Vagina (tissue), 2 donors: Measurements from ENCODE around the gene REV3L.

ENCODE experiments used
- POLR2A ChIP-seq, 2 donors: fragments of 450-650 bp; IDR thresholded peaks; one replicate each; pipeline ENCODE4 v1.6.1; 2017; ENCODE audit warnings: antibody characterized with exemption in 2 of 2, mild to moderate bottlenecking in 2 of 2, moderate library complexity in 2 of 2
- POLR2AphosphoS5 ChIP-seq, 2 donors: sonication (generic); formaldehyde crosslinking; IDR thresholded peaks; one replicate each; pipeline ENCODE4 v1.9.0; 2017; ENCODE audit warnings: antibody characterized with exemption in 2 of 2, mild to moderate bottlenecking in 2 of 2, low read depth in 1 of 2; ENCODE audit not compliant: insufficient read depth in 1 of 2
- TF ChIP-seq, protein P1 (sequence below), 3 experiments: fragments of 450-650 bp in 2 of 3; fragments of 200-600 bp in 1 of 3; sonication (generic) in 1 of 3; IDR thresholded peaks; one replicate each; pipeline ENCODE4 v1.5.1; 2017 to 2019; ENCODE audit warnings: antibody characterized with exemption in 3 of 3, mild to moderate bottlenecking in 2 of 3, moderate library complexity in 2 of 3

- TF ChIP-seq, protein P1, sequence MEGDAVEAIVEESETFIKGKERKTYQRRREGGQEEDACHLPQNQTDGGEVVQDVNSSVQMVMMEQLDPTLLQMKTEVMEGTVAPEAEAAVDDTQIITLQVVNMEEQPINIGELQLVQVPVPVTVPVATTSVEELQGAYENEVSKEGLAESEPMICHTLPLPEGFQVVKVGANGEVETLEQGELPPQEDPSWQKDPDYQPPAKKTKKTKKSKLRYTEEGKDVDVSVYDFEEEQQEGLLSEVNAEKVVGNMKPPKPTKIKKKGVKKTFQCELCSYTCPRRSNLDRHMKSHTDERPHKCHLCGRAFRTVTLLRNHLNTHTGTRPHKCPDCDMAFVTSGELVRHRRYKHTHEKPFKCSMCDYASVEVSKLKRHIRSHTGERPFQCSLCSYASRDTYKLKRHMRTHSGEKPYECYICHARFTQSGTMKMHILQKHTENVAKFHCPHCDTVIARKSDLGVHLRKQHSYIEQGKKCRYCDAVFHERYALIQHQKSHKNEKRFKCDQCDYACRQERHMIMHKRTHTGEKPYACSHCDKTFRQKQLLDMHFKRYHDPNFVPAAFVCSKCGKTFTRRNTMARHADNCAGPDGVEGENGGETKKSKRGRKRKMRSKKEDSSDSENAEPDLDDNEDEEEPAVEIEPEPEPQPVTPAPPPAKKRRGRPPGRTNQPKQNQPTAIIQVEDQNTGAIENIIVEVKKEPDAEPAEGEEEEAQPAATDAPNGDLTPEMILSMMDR (IDR thresholded peaks at IDR 0.05): no peak
- TF ChIP-seq POLR2AphosphoS5 (IDR thresholded peaks at IDR 0.05; ENCODE audit: insufficient read depth in 1 of 2, low read depth in 1 of 2) (no peak), POLR2A (IDR thresholded peaks at IDR 0.05) (no peak)
Measured at GRCh38 chr6:111256646-111257045, 226.4 kb downstream of the REV3L start.
